Activated naive CD4-positive, alpha-beta T cell (primary cell): ENCODE measurements around the gene XKR7.
A peak's percentile ranks its signal among the peaks of the same experiment; 100 is the strongest.

Source experiments
- DNase-seq, 4 experiments: peaks; one replicate each; lab custom pipeline; 2025; lab: John Stamatoyannopoulos, UW

Gene XKR7

GRCh38 chr20:32037929-32038328 lies 70.0 kb downstream of the XKR7 start:
- no peak for DNase-seq

- DNase-seq = no peak
Measured at GRCh38 chr20:32040142-32040953, 72.4 kb downstream of the XKR7 start.

GRCh38 chr20:32045999-32046398 lies 78.0 kb downstream of the XKR7 start:
- no peak for DNase-seq

- DNase-seq = no peak
Measured at GRCh38 chr20:32050324-32050841, 82.4 kb downstream of the XKR7 start.

- no peak for DNase-seq
Measured at GRCh38 chr20:32050851-32051556, 83.1 kb downstream of the XKR7 start.

GRCh38 chr20:32051720-32052089 lies 83.8 kb downstream of the XKR7 start:
- no peak for DNase-seq

- peak in 1 of 4 experiments; percentile 7 for DNase-seq
Measured at GRCh38 chr20:32052090-32052777, 84.3 kb downstream of the XKR7 start, which contains the start of gene HCK. TSS of gene HCK (plus strand) at chr20:32052242.

- DNase-seq = no peak
Measured at GRCh38 chr20:32052778-32053362, 84.9 kb downstream of the XKR7 start.
